ENCODE data around the gene AP1M1. TPM values are rescaled to one million over a fixed set of nuclear protein-coding genes. Genes with fewer than 3 reads are reported as not detected.

Gene AP1M1
- total RNA-seq, 4 donors from 2014 or later: 52.0 to 83.0 (median 56.3) TPM

DNA sequence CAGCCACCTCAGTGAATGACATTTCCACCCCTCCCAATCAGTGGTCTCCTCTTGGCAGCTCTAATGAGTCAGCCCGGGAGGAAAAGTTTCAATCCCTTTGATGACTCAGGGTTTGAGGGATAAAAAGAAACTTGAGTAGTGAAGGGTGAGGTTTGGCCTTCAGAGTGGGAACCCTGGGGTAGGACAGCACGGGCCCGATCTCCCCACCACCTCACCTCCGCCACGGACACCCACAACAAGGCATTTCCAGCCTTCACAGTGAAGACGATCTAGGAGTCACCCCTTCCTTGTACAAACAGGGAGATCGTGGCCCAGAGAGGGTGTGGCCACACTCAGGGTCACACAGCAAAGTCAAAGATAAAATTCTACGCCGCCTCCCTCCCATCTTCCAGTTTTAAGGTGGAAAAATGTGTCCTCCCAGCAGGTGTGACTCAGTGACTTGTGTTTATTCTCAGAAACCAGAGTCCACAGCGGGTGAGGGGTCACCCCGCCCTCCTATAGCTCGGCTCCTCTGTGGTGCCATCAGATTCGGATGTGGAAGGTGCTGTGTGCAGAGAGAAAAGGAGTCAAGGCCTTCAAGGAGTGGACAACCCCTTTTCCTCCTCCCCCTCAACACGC lies 36.7 kb upstream of the AP1M1 start:
- TF ChIP-seq POLR2A (IDR thresholded peaks at IDR 0.05): no peak
- no peak for TF ChIP-seq CTCF (IDR thresholded peaks at IDR 0.05)
- H3K27me3 ChIP-seq: no peaks in the 10 kb centered on the region
- WGBS, 2 donors: 76 to 82% methylated on average over 13 to 14 of the region's 14 CpGs
- no peak overlapping the region for H3K4me3 ChIP-seq (replicated peaks in 1 of 3)
- DNase-seq: no peak
- no peaks in the 10 kb centered on the region for H3K4me1 ChIP-seq
- H3K27ac ChIP-seq: no peak overlapping the region
- intact Hi-C loops (cut with DNase I): no loop called here
- H3K9me3 ChIP-seq: no peaks in the 10 kb centered on the region
- no peaks in the 10 kb centered on the region for H3K36me3 ChIP-seq

- 82 to 83% methylated on average over 3 of the region's 3 CpGs for WGBS, 2 donors
- no peak for DNase-seq
- no peaks in the 10 kb centered on the region for H3K4me1 ChIP-seq
- TF ChIP-seq POLR2A (IDR thresholded peaks at IDR 0.05): no peak
- H3K27ac ChIP-seq: no peak overlapping the region
- no peak overlapping the region for H3K4me3 ChIP-seq (replicated peaks in 1 of 3)
- H3K27me3 ChIP-seq: no peaks in the 10 kb centered on the region
- no peaks in the 10 kb centered on the region for H3K9me3 ChIP-seq
- H3K36me3 ChIP-seq: no peaks in the 10 kb centered on the region
- intact Hi-C loops (cut with DNase I): no loop called here
Measured at GRCh38 chr19:16161840-16162239, 35.9 kb upstream of the AP1M1 start.

GRCh38 chr19:16164222-16164890 lies 33.4 kb upstream of the AP1M1 start:
- intact Hi-C loops (cut with DNase I): no loop called here
- WGBS, 2 donors: 82 to 85% methylated on average over 13 of the region's 13 CpGs
- Histone ChIP-seq H3K27me3 (no peaks in the 10 kb centered on the region), H3K27ac (no peak overlapping the region), H3K4me3 (replicated peaks in 1 of 3) (no peak overlapping the region), H3K9me3 (no peaks in the 10 kb centered on the region), H3K36me3 (no peaks in the 10 kb centered on the region), H3K4me1 (no peaks in the 10 kb centered on the region)
- no peak for TF ChIP-seq CTCF (IDR thresholded peaks at IDR 0.05)
- DNase-seq: no peak

DNA sequence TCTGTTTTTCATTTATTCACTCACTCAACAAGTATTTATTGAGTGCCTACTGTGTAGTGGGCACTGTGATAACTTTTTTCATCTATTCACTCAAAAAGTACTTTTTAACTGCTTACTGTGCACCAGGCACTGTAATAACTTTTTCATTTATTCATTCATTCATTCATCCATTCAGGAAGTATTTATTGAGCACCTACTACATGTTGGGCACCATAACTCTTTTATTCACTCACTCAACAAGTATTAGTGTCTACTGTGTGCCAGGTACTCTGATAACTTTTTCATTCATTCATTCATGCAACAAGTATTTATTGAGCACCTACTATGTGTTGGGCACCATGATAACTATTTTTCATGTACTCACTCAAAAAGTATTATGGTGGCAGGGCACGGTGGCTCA lies 31.3 kb upstream of the AP1M1 start:
- no peaks in the 10 kb centered on the region for H3K27me3 ChIP-seq
- no peaks in the 10 kb centered on the region for H3K4me1 ChIP-seq
- H3K36me3 ChIP-seq: no peaks in the 10 kb centered on the region
- no peaks in the 10 kb centered on the region for H3K9me3 ChIP-seq
- no peak for DNase-seq
- WGBS, 2 donors: 81 to 100% methylated on average over 1 of the region's 1 CpG
- H3K4me3 ChIP-seq (replicated peaks in 1 of 3): no peak overlapping the region
- intact Hi-C loops (cut with DNase I): no loop called here
- TF ChIP-seq CTCF (IDR thresholded peaks at IDR 0.05): no peak
- TF ChIP-seq POLR2A (IDR thresholded peaks at IDR 0.05): no peak
- H3K27ac ChIP-seq: no peak overlapping the region

- H3K9me3 ChIP-seq: no peaks in the 10 kb centered on the region
- WGBS, 2 donors: 57 to 58% methylated on average over 5 of the region's 5 CpGs
- intact Hi-C loops (cut with DNase I): no loop called here
Measured at GRCh38 chr19:16167055-16167454, 30.7 kb upstream of the AP1M1 start.

More at GRCh38 chr19:16167055-16167454, 30.7 kb upstream of the AP1M1 start:
- Histone ChIP-seq H3K4me1 (no peaks in the 10 kb centered on the region), H3K27ac (no peak overlapping the region), H3K36me3 (no peaks in the 10 kb centered on the region), H3K4me3 (replicated peaks in 1 of 3) (no peak overlapping the region), H3K27me3 (no peaks in the 10 kb centered on the region)
- no peak for DNase-seq
- TF ChIP-seq POLR2A (IDR thresholded peaks at IDR 0.05) (no peak), CTCF (IDR thresholded peaks at IDR 0.05) (no peak)

Data from thyroid gland (tissue), 4 donors.